ENCODE results near the gene TULP4. TPM values are rescaled to one million over a fixed set of nuclear protein-coding genes. Genes with fewer than 3 reads are reported as not detected.

The TULP4 gene
- total and polyA plus RNA-seq, 8 donors = 18.6 to 86.8 (median 21.7) TPM

GRCh38 chr6:158406736-158407135 is 94.5 kb downstream of the TULP4 start:
- H3K4me3 ChIP-seq = no peak overlapping the region

GRCh38 chr6:158408013-158408412 is 95.7 kb downstream of the TULP4 start:
- Histone ChIP-seq H3K36me3 (no peaks in the 10 kb centered on the region), H3K9me3 (no peaks in the 10 kb centered on the region), H3K4me3 (no peak overlapping the region), H3K27me3 (no peaks in the 10 kb centered on the region), H3K4me1 (peaks cover 8 to 11% of the 10 kb centered on the region in 2 donors), H3K27ac (peak overlapping the region in 1 of 2 donors; percentile 33)
- intact Hi-C loops (cut with DNase I) = no loop called here
- ATAC-seq = no peak
- DNase-seq = no peak
- no peak for TF ChIP-seq CTCF (IDR thresholded peaks at IDR 0.05)

More at GRCh38 chr6:158406736-158407135, 94.5 kb downstream of the TULP4 start:
- Histone ChIP-seq H3K27ac (no peak overlapping the region), H3K36me3 (no peaks in the 10 kb centered on the region), H3K9me3 (no peaks in the 10 kb centered on the region), H3K27me3 (no peaks in the 10 kb centered on the region), H3K4me1 (peaks cover 8 to 11% of the 10 kb centered on the region in 2 donors)
- TF ChIP-seq CTCF (IDR thresholded peaks at IDR 0.05) = no peak
- ATAC-seq (no peak), DNase-seq (no peak)
- intact Hi-C loops (cut with DNase I) = no loop called here

- Histone ChIP-seq H3K27me3 (no peaks in the 10 kb centered on the region), H3K36me3 (no peaks in the 10 kb centered on the region), H3K4me1 (peaks cover 8 to 11% of the 10 kb centered on the region in 2 donors), H3K9me3 (no peaks in the 10 kb centered on the region), H3K27ac (peak overlapping the region in 1 of 2 donors; percentile 33), H3K4me3 (no peak overlapping the region)
- ATAC-seq = peak; percentile 57
- intact Hi-C loops (cut with DNase I) = no loop called here
- DNase-seq = peak in 3 of 4 donors; percentile 41 to 82 (median 60)
- no peak for TF ChIP-seq CTCF (IDR thresholded peaks at IDR 0.05)
Observed at GRCh38 chr6:158408552-158409130, 96.4 kb downstream of the TULP4 start.

- ATAC-seq (peak; percentile 45), DNase-seq (peak in 2 of 4 donors; percentile 49 to 75)
- no peaks in the 10 kb centered on the region for H3K36me3 ChIP-seq
- intact Hi-C loops (cut with DNase I) = no loop called here
- no peak for TF ChIP-seq CTCF (IDR thresholded peaks at IDR 0.05)
- peaks cover 8 to 11% of the 10 kb centered on the region in 2 donors for H3K4me1 ChIP-seq
- H3K4me3 ChIP-seq = no peak overlapping the region
- no peaks in the 10 kb centered on the region for H3K27me3 ChIP-seq
- H3K9me3 ChIP-seq = no peaks in the 10 kb centered on the region
- H3K27ac ChIP-seq = no peak overlapping the region
Observed at GRCh38 chr6:158409451-158409850, 97.2 kb downstream of the TULP4 start.

- no peak for DNase-seq
Observed at GRCh38 chr6:158410784-158411183, 98.5 kb downstream of the TULP4 start.

More at GRCh38 chr6:158410784-158411183, 98.5 kb downstream of the TULP4 start:
- H3K9me3 ChIP-seq = no peaks in the 10 kb centered on the region
- H3K27ac ChIP-seq = no peak overlapping the region
- H3K4me3 ChIP-seq = no peak overlapping the region
- peaks cover 8 to 11% of the 10 kb centered on the region in 2 donors for H3K4me1 ChIP-seq
- no peak for ATAC-seq
- peaks cover 0 to 4% of the 10 kb centered on the region in 2 donors for H3K36me3 ChIP-seq
- TF ChIP-seq CTCF (IDR thresholded peaks at IDR 0.05) = no peak
- no peaks in the 10 kb centered on the region for H3K27me3 ChIP-seq
- intact Hi-C loops (cut with DNase I) = no loop called here
